C4-2B (cell line): Measurements from ENCODE around the gene SGPL1.
A peak's percentile ranks its signal among the peaks of the same experiment; 100 is the strongest.

Experiments
- H3K27ac ChIP-seq: fragments of 450-650 bp; 2 replicates; pipeline ENCODE4 v1.5.1; 2017
- ZFX ChIP-seq: fragments of 450-650 bp; IDR thresholded peaks from 2 replicates; pipeline ENCODE4 v1.6.1; 2017
- TF ChIP-seq, protein P1 (sequence below): fragments of 450-650 bp; conservative IDR thresholded peaks from 2 replicates; pipeline ENCODE4 v1.5.1; 2017; ENCODE audit warnings: mild to moderate bottlenecking

The SGPL1 gene

DNA sequence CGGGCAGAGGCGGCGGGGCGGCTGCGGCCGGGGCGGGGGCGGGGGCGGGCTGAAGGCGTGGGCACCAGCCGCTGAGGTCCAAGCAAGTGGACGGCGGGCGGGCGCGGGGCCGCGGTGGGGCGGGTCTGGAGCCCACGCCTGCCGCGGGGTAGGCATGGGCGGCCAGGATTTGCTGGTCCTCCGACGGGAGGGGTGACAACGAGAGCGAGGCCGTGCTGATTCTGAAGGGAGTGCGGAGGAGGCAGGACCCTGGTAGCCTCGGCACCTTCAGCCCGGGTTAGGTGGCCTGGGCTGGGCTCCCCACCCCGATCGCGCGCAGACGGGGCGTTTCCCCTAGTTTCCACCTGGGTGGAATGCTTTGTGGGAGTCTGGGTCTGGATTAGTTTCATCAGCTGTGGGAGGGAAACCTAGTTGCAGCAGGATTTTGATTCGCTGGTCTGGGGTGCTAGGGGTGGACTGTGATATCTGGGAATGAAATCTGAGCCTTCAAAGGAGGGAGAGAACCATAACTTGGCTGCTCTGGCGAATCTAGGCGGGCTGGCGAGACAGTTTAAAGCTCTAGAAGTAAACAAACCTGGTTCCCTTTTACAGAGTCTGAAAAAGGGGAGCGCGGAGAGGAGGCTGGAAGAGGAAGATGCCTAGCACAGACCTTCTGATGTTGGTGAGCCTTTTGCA lies 609 bp downstream of the SGPL1 start:
- TF ChIP-seq ZFX: no peak
- TF ChIP-seq, protein P1, sequence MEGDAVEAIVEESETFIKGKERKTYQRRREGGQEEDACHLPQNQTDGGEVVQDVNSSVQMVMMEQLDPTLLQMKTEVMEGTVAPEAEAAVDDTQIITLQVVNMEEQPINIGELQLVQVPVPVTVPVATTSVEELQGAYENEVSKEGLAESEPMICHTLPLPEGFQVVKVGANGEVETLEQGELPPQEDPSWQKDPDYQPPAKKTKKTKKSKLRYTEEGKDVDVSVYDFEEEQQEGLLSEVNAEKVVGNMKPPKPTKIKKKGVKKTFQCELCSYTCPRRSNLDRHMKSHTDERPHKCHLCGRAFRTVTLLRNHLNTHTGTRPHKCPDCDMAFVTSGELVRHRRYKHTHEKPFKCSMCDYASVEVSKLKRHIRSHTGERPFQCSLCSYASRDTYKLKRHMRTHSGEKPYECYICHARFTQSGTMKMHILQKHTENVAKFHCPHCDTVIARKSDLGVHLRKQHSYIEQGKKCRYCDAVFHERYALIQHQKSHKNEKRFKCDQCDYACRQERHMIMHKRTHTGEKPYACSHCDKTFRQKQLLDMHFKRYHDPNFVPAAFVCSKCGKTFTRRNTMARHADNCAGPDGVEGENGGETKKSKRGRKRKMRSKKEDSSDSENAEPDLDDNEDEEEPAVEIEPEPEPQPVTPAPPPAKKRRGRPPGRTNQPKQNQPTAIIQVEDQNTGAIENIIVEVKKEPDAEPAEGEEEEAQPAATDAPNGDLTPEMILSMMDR: no peak
- H3K27ac ChIP-seq: peak overlapping the region; percentile 84

DNA sequence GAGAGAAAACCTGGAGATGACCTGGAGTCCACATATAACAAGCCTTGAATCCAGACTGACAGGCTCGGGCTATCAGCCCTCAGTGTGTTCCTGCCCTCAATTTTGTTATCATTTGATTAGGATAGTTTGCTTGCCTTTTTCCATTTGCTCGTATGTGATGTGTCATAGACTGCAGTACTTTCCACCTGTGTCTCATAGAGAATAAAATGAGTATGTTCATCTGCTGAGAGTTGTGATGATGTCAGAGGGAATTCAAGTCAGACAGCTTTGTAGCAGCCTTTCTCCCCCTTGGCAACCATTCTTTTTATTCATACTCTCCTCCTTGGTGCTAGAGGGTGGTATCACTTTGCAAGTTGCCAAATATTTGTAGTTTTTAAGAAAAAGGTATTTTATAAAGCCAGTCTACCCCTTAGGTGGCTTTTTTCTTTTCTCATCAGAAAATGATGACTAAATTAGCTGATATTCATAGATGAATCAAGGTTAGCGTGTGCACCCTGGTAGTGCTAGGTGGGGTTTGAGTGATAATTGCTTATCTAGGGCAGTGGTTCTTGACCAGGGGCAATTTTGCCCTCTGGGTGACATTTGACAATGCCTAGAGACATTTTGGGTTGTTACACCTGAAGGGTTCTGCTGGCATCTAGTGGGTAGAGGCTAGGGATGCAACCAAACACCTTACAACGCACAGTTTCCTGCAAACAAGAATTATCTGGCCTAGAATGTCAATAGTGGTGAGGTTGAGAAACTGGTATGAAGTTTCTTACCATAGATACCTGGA lies 5.4 kb downstream of the SGPL1 start:
- TF ChIP-seq, protein P1: peak; percentile 17; the same call in 1 of the 2 replicates
- TF ChIP-seq ZFX: no peak
- no peak overlapping the region for H3K27ac ChIP-seq

DNA sequence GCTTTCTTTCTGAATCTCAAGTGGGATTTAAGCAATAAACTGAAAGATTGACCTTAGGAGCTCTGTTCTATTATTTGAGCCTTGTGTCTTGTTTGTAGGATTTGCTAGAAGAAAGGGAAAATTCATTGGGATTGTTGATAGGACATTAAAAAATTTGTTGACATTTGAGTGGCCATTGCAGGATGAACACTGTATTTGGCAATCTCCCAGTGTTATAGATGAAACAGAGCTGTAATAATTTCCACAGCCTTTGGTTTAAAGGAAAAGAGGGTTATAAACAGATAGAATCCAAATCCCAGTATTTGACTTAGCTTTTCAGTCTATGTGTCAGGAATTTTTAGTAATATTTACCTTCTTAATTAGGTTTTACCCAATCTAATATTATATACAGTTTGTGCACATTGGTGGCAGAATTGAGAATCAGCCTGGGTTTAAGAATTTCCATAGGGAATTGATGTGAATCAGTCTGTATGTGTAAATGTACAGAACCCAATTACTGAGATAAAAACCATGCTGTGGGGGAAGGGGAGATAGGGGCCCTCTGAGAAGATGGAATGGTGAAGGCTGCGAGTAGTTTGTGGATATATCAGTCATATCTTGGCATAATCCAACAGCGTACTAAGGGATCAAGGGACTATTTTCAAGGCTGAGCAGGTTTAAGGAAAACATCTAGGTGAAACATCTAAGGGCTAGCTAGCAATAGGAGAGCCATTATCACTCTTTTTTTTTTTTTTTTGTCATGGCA lies 6.5 kb downstream of the SGPL1 start:
- TF ChIP-seq ZFX: no peak
- TF ChIP-seq, protein P1: no peak
- no peak overlapping the region for H3K27ac ChIP-seq

DNA sequence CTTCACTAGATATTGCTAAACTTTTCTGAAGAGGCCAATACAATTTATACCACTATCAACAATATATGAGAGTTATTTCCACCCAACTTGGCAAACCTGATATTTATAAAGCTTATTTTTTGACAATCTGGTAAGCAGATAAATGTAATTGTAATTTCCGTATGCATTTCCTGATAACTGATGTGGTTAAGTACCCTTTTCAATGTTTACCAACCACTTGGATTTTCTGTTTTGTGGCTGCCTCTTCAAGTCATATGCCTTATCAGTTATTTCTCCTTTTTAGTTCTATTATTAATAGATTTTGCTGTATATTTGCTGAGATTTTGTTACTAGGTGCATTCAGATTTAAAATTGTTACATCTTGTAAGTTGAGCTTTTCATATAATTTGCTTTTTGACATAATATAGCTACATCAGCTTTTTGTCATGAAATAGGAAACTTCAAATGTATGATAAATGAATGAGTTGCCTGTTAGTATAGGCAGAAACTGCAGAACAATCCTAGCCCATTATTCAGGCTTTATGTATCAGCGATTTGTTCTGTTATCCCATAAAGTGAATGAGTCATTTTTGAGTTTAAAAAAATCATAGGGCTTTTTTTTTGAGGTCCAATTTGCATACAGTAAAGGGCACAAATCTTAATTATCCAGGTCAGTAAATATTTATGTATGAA lies 11.5 kb downstream of the SGPL1 start:
- no peak overlapping the region for H3K27ac ChIP-seq
- TF ChIP-seq ZFX: no peak
- TF ChIP-seq, protein P1: no peak

DNA sequence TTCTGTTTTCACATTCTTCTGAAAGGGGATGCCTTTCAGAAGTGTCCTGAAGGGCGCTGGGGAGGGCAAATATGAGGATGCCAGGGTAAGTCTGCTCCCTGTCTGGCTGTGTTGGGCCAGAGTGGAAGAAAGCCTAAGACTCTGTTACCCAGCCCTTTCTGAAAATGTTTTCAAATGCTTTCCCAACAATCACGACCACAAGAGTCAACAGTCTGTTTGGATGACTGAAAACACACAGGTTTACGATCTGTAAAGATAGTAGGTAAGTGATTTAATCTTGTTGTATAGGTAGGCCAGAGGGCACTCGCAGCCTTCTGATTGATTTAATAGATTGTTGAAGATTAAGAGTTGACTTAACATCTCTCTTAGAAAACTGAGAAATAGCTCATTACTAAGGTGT lies 13.2 kb downstream of the SGPL1 start:
- no peak for TF ChIP-seq ZFX
- TF ChIP-seq, protein P1: no peak

GRCh38 chr10:70829543-70829942 lies 13.8 kb downstream of the SGPL1 start:
- TF ChIP-seq, protein P1: no peak
- TF ChIP-seq ZFX: no peak
- H3K27ac ChIP-seq: no peak overlapping the region; the same call in 1 of the 2 replicates

More for the DNA sequence above, 13.2 kb downstream of the SGPL1 start:
- H3K27ac ChIP-seq: peak overlapping the region; percentile 42; the same call in 1 of the 2 replicates
